RWPE2 (cell line): ENCODE data around the gene COL23A1.

ENCODE experiments used
- ATAC-seq: fragments of 200-7000 bp; cut with Tn5 transposase; 3 replicates; pipeline ENCODE4 v1.9.1; 2021; ENCODE audit warnings: low read depth
- DNase-seq: peaks from one replicate; pipeline ENCODE4 v3.0.0-alpha.2; 2020; ENCODE audit warnings: low spot score
- H3K27ac ChIP-seq: fragments of 450-650 bp; 2 replicates; pipeline ENCODE4 v1.5.1; 2017; ENCODE audit warnings: mild to moderate bottlenecking; ENCODE audit not compliant: poor library complexity, severe bottlenecking
- H3K27me3 ChIP-seq: fragments of 250-450 bp; sonication (Bioruptor Pico); 2 replicates; pipeline ENCODE4 v1.5.1; 2021; ENCODE audit warnings: mild to moderate bottlenecking, moderate library complexity; ENCODE audit not compliant: insufficient read depth, poor library complexity, severe bottlenecking
- H3K36me3 ChIP-seq: fragments of 250-450 bp; sonication (Bioruptor Pico); 2 replicates; pipeline ENCODE4 v1.5.1; 2020; ENCODE audit warnings: low read depth, mild to moderate bottlenecking, moderate library complexity
- H3K4me1 ChIP-seq: fragments of 250-450 bp; sonication (Bioruptor Pico); 2 replicates; pipeline ENCODE4 v1.5.1; 2021; ENCODE audit warnings: mild to moderate bottlenecking, moderate library complexity; ENCODE audit not compliant: insufficient read depth, poor library complexity, severe bottlenecking
- H3K4me3 ChIP-seq: fragments of 250-450 bp; sonication (Bioruptor Pico); 2 replicates; pipeline ENCODE4 v1.5.1; 2021; ENCODE audit warnings: mild to moderate bottlenecking, moderate library complexity; ENCODE audit not compliant: severe bottlenecking
- H3K9me3 ChIP-seq: fragments of 250-450 bp; sonication (Bioruptor Pico); 2 replicates; pipeline ENCODE4 v1.5.1; 2021; ENCODE audit warnings: mild to moderate bottlenecking, moderate library complexity; ENCODE audit not compliant: severe bottlenecking
- CTCF ChIP-seq: fragments of 450-650 bp; IDR thresholded peaks from one replicate; pipeline ENCODE4 v1.5.1; 2017; ENCODE audit warnings: mild to moderate bottlenecking, moderate library complexity; ENCODE audit not compliant: poor library complexity, severe bottlenecking

COL23A1 gene

GRCh38 chr5:178336889-178337288, 253.3 kb downstream of the COL23A1 start:
- Histone ChIP-seq H3K4me1 (peaks cover 3% of the 10 kb centered on the region), H3K27me3 (no peaks in the 10 kb centered on the region), H3K9me3 (no peaks in the 10 kb centered on the region), H3K36me3 (no peaks in the 10 kb centered on the region), H3K4me3 (no peak overlapping the region), H3K27ac (no peak overlapping the region)
- TF ChIP-seq CTCF: no peak
- ATAC-seq (no peak), DNase-seq (peak; percentile 60)

GRCh38 chr5:178335302-178336030, 254.7 kb downstream of the COL23A1 start:
- Histone ChIP-seq H3K4me3 (no peak overlapping the region), H3K4me1 (peaks cover 3% of the 10 kb centered on the region), H3K27me3 (no peaks in the 10 kb centered on the region), H3K27ac (no peak overlapping the region), H3K9me3 (no peaks in the 10 kb centered on the region), H3K36me3 (no peaks in the 10 kb centered on the region)
- no peak for TF ChIP-seq CTCF
- DNase-seq: no peak
- ATAC-seq: no peak

- Histone ChIP-seq H3K9me3 (no peaks in the 10 kb centered on the region), H3K27me3 (no peaks in the 10 kb centered on the region), H3K4me3 (no peak overlapping the region), H3K36me3 (no peaks in the 10 kb centered on the region), H3K4me1 (peaks cover 3% of the 10 kb centered on the region), H3K27ac (no peak overlapping the region)
- no peak for TF ChIP-seq CTCF
- no peak for ATAC-seq
- peak; percentile 29 for DNase-seq
Measured at GRCh38 chr5:178334861-178335260, 255.3 kb downstream of the COL23A1 start.

- Histone ChIP-seq H3K4me1 (peaks cover 3% of the 10 kb centered on the region), H3K27me3 (no peaks in the 10 kb centered on the region), H3K9me3 (no peaks in the 10 kb centered on the region), H3K27ac (no peak overlapping the region), H3K4me3 (no peak overlapping the region), H3K36me3 (no peaks in the 10 kb centered on the region)
- ATAC-seq (no peak), DNase-seq (peak; percentile 38)
- no peak for TF ChIP-seq CTCF
Measured at GRCh38 chr5:178333821-178334481, 256.2 kb downstream of the COL23A1 start.

- H3K27ac ChIP-seq: no peak overlapping the region
- ATAC-seq: peak; percentile 17; the same call in 1 of the 3 replicates
- H3K4me1 ChIP-seq: no peaks in the 10 kb centered on the region
- peak; percentile 34 for DNase-seq
- H3K9me3 ChIP-seq: no peaks in the 10 kb centered on the region
- no peak overlapping the region for H3K4me3 ChIP-seq
- H3K27me3 ChIP-seq: no peaks in the 10 kb centered on the region
- H3K36me3 ChIP-seq: no peaks in the 10 kb centered on the region
- TF ChIP-seq CTCF: no peak
Measured at GRCh38 chr5:178332210-178332641, 258.0 kb downstream of the COL23A1 start.
